ENCODE results near the gene ZNF691.

ZNF691 gene

DNA sequence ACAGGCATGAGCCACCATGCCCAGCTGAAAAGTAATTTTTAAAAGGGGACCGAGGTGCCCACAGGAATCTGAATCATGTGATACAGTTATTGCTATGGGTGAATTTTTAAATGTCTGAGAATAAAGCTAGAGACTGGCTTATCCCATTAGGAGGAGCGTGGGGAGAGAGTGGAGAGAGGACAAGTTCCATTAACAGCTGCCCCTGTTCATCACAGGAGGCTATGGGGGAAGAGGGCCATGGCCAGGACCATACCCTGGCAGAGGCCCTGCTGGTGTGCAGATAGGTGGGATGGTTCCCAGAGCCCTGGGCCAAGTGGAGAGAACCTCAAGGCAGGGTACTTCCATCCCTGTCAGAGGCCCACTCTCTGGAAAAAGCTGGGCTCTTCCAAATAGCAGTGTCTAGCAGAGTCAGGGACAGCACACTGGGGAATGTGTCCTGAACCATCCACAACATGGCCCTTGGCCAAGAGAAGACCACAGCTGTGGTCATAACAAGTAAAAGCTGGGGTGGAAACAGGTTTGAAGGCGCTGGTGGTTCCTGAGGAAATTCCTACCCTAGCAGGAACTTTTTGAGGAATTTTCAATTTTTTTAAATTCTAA is 13.7 kb upstream of the ZNF691 start:
- no peak overlapping the region for H3K4me3 ChIP-seq (ENCODE audit: low read depth, low read length)
- TF ChIP-seq, protein P1, sequence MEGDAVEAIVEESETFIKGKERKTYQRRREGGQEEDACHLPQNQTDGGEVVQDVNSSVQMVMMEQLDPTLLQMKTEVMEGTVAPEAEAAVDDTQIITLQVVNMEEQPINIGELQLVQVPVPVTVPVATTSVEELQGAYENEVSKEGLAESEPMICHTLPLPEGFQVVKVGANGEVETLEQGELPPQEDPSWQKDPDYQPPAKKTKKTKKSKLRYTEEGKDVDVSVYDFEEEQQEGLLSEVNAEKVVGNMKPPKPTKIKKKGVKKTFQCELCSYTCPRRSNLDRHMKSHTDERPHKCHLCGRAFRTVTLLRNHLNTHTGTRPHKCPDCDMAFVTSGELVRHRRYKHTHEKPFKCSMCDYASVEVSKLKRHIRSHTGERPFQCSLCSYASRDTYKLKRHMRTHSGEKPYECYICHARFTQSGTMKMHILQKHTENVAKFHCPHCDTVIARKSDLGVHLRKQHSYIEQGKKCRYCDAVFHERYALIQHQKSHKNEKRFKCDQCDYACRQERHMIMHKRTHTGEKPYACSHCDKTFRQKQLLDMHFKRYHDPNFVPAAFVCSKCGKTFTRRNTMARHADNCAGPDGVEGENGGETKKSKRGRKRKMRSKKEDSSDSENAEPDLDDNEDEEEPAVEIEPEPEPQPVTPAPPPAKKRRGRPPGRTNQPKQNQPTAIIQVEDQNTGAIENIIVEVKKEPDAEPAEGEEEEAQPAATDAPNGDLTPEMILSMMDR (IDR thresholded peaks at IDR 0.05; ENCODE audit: borderline replicate concordance, insufficient read depth, low read depth, low read length), result no peak

DNA sequence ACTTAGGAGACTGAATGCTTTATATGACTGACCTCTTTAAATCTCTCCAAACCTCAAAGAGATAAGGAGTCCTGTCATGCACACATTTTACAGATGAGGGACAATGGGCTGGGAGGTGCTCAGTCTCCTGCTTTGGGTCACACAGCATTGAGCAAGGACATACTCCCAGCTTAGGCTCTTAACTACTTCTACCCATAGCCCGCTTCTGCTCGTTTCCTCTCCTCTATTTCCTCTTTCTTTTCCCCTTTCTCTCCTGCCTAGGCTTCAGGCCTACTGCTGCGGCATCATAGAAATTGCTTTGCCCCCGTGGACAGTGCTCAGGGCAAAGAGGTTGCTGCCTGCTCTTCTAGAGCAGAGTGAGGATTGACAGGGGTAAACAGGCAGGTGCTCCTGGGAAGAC is 12.4 kb upstream of the ZNF691 start:
- TF ChIP-seq, protein P1 (IDR thresholded peaks at IDR 0.05; ENCODE audit: borderline replicate concordance, insufficient read depth, low read depth, low read length), result no peak
- H3K4me3 ChIP-seq (ENCODE audit: low read depth, low read length), result no peak overlapping the region

DNA sequence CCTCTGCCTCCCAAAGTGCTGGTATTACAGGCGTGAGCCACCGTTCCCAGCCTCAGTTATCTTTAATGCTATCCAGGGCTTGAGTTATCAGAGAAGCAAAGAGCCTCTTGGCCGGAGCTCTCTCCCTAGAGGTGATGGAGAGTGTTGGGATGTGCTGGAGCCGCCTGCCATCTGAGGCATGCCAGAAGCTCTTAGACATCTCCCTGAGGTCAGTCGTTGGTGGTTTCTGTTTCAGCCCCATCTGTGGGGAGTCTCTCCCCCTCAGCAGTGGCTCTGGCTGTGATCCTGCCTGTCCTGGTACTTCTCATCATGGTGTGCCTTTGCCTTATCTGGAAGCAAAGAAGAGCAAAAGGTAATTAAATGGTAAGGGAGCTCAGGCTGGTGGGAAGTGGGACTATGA is 11.6 kb upstream of the ZNF691 start:
- TF ChIP-seq, protein P1 (IDR thresholded peaks at IDR 0.05; ENCODE audit: borderline replicate concordance, insufficient read depth, low read depth, low read length), result no peak
- H3K4me3 ChIP-seq (ENCODE audit: low read depth, low read length), result no peak overlapping the region

DNA sequence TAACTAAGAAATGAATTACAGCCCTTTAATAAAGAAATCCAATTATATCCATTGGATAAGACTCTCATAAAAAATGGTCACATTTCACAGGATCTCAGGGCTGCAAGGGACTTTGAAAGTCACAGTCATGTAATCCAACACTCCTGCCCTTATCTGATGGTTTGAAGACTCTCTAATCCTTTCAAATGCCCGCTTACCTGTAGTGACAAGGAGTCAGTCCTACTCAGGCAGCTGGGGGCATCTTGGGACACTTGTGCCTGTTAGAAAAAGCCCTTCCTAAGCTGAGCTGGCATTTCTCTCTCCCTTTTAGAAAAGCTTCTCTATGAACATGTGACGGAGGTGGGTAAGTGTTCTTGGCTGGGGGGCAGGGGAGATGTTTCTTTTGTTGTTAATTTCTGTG is 11.0 kb upstream of the ZNF691 start:
- no peak overlapping the region for H3K4me3 ChIP-seq (ENCODE audit: low read depth, low read length)
- TF ChIP-seq, protein P1 (IDR thresholded peaks at IDR 0.05; ENCODE audit: borderline replicate concordance, insufficient read depth, low read depth, low read length), result no peak

DNA sequence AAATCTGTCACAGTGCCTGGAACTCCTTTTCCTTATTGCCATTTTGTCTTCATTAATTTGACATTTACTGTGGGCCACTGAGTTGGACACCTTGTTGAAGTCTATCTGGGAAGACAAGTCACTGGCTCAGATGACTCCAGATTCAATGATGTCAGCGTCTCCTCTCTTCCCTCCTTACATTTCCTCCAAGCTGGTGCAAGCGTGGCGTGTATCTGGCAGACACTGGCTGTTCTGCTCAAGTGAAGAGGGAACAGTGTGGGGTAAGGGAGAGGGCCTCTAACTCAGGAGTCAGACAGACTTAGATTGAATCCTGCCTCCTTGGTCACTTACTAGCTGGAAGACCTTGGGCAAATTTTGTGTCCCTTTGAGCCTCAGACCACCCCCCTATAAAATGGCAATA is 8.7 kb upstream of the ZNF691 start:
- H3K4me3 ChIP-seq (ENCODE audit: low read depth, low read length), result no peak overlapping the region
- TF ChIP-seq, protein P1 (IDR thresholded peaks at IDR 0.05; ENCODE audit: borderline replicate concordance, insufficient read depth, low read depth, low read length), result no peak

DNA sequence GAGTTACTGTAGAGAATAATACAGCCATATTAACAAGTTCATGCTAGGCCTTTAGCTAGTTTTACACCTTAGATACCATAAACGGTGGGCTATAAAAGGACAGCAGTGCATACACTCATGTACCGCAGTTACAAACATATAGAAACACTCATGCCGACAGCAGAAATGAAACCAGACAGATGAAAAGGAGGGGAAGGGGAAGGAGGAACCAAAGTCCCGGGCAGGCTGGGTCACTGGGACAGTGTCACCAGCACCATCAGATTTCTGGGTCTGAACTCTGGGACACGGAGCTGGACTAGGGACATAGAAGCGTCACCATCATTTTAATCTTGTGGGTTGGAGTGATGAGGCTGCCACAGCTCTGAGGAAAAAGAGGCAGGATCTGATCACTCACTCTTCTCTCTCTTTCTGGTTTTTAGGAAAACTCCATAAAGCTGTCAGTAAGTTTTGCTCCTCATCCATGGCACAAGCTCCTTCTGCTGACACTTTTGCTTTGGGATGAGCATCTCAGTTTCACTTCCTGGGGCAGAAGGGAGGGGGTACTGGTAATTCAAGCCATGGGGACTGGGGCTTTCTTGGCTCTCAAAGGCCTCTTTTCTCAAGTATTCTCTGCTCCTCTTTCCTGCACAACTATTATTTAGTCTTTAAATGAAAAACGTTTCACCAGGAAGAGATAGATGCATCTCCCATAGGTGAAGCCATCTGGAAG is 7.8 kb upstream of the ZNF691 start:
- TF ChIP-seq, protein P1 (IDR thresholded peaks at IDR 0.05; ENCODE audit: borderline replicate concordance, insufficient read depth, low read depth, low read length), result no peak

DNA sequence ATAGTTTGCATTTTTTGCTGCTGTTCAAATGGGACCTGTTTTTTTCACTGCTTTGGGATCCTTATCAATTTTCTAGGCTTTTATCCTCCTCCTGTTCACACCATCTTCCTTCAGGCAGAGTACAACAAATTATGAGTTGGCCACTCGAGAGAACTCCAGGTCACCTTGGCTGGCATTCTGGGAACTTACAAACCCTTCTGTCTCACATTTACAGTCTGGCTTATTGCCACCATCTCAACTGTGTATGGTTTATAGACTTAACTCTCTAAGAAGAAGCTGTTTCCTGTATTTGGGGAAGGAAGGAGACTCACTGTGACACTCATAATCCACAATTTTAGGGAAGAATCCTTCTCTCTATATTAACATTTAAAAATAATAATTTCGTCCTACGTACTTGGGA is 5.4 kb upstream of the ZNF691 start:
- H3K4me3 ChIP-seq (ENCODE audit: low read depth, low read length), result no peak overlapping the region
- TF ChIP-seq, protein P1 (IDR thresholded peaks at IDR 0.05; ENCODE audit: borderline replicate concordance, insufficient read depth, low read depth, low read length), result no peak

More for the DNA sequence above, 7.8 kb upstream of the ZNF691 start:
- H3K4me3 ChIP-seq (ENCODE audit: low read depth, low read length), result no peak overlapping the region
